Measurements from ENCODE around the gene FAM184A.

The FAM184A gene

GRCh38 chr6:118933855-118934460 is 144.5 kb downstream of the FAM184A start:
- FAIRE-seq: no peak
- no peak for DNase-seq (ENCODE audit: insufficient read length)
- TF ChIP-seq POLR2AphosphoS5 (IDR thresholded peaks at IDR 0.05; ENCODE audit: low read depth, low read length) (no peak), POLR2A (IDR thresholded peaks at IDR 0.05; ENCODE audit: low read depth, low read length) (no peak), TAF1 (IDR thresholded peaks at IDR 0.05; ENCODE audit: borderline replicate concordance, low read depth, low read length) (no peak)

DNA sequence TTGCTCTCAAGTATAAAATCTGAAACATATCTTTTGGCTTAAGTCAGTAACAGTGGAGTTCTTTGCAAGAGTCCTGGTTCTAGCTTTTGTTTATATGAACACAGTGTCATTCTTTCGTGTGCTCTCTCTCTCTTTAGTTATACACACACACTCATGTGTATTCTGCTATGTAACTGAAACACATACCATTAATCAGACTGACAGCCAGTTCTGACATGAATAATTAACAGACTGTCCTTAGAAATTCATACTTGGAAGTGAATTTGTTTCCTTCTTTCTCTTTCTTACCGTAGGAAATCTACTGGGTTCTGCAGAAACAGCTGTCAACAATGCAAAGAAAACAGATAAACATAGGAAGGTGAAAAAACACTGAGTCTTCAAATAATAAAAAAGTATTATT is 146.0 kb downstream of the FAM184A start:
- TF ChIP-seq POLR2A (IDR thresholded peaks at IDR 0.05; ENCODE audit: low read depth, low read length): no peak
- no peak for TF ChIP-seq TAF1 (IDR thresholded peaks at IDR 0.05; ENCODE audit: borderline replicate concordance, low read depth, low read length)
- TF ChIP-seq POLR2AphosphoS5 (IDR thresholded peaks at IDR 0.05; ENCODE audit: low read depth, low read length): no peak
- DNase-seq (ENCODE audit: insufficient read length): no peak
- FAIRE-seq: no peak

DNA sequence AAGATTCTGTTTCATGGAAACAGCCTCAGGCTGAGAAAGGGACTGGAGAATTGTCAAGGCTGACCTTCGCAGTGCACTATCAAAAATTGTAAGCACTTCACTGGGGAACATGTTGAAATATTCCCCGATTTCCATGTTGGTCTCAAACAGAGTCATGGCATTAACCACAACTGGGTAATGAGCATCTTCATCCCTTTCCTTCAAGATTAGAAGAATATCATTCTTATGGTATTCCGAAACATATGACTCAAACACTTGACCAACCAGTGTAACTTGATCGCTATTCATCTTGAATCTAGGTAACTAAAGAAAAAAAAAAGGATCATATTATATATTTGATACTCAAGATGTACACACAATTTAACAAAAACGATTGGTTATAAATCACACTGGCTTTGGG is 147.0 kb downstream of the FAM184A start:
- FAIRE-seq (no peak), DNase-seq (ENCODE audit: insufficient read length) (no peak)
- TF ChIP-seq TAF1 (IDR thresholded peaks at IDR 0.05; ENCODE audit: borderline replicate concordance, low read depth, low read length): no peak
- no peak for TF ChIP-seq POLR2AphosphoS5 (IDR thresholded peaks at IDR 0.05; ENCODE audit: low read depth, low read length)
- no peak for TF ChIP-seq POLR2A (IDR thresholded peaks at IDR 0.05; ENCODE audit: low read depth, low read length)

- FAIRE-seq (no peak), DNase-seq (ENCODE audit: insufficient read length) (no peak)
- TF ChIP-seq POLR2AphosphoS5 (IDR thresholded peaks at IDR 0.05; ENCODE audit: low read depth, low read length) (no peak), POLR2A (IDR thresholded peaks at IDR 0.05; ENCODE audit: low read depth, low read length) (no peak), TAF1 (IDR thresholded peaks at IDR 0.05; ENCODE audit: borderline replicate concordance, low read depth, low read length) (no peak)
Measured at GRCh38 chr6:118930680-118931079, 147.8 kb downstream of the FAM184A start.

- FAIRE-seq (no peak), DNase-seq (ENCODE audit: insufficient read length) (no peak)
- TF ChIP-seq POLR2A (IDR thresholded peaks at IDR 0.05; ENCODE audit: low read depth, low read length): no peak
- TF ChIP-seq POLR2AphosphoS5 (IDR thresholded peaks at IDR 0.05; ENCODE audit: low read depth, low read length): no peak
- no peak for TF ChIP-seq TAF1 (IDR thresholded peaks at IDR 0.05; ENCODE audit: borderline replicate concordance, low read depth, low read length)
Measured at GRCh38 chr6:118923035-118923434, 155.4 kb downstream of the FAM184A start.

- DNase-seq (ENCODE audit: insufficient read length) (no peak), FAIRE-seq (peak; percentile 48)
- no peak for TF ChIP-seq POLR2A (IDR thresholded peaks at IDR 0.05; ENCODE audit: low read depth, low read length)
Measured at GRCh38 chr6:118921084-118921483, 157.4 kb downstream of the FAM184A start.

DNA sequence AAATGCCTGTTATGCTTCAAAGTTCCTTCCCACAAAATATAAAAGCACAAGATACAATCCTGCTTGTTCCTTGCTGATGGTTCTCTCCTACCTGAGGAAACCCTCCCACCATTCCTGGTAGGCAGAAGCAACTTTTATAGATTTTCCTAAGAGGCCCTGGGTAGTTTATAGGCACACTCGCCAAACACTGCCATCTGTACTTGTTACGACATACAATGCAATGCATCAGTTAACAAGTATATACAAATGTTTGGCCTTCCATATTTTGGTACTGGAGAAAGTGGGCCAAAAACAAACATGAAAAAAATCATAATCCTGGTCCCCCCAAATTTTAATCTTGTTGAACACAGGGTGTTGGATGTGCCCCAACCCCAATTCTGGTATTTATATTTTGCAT is 160.1 kb downstream of the FAM184A start:
- no peak for TF ChIP-seq POLR2A (IDR thresholded peaks at IDR 0.05; ENCODE audit: low read depth, low read length)
- no peak for TF ChIP-seq POLR2AphosphoS5 (IDR thresholded peaks at IDR 0.05; ENCODE audit: low read depth, low read length)
- no peak for TF ChIP-seq TAF1 (IDR thresholded peaks at IDR 0.05; ENCODE audit: borderline replicate concordance, low read depth, low read length)
- FAIRE-seq (no peak), DNase-seq (ENCODE audit: insufficient read length) (no peak)

DNA sequence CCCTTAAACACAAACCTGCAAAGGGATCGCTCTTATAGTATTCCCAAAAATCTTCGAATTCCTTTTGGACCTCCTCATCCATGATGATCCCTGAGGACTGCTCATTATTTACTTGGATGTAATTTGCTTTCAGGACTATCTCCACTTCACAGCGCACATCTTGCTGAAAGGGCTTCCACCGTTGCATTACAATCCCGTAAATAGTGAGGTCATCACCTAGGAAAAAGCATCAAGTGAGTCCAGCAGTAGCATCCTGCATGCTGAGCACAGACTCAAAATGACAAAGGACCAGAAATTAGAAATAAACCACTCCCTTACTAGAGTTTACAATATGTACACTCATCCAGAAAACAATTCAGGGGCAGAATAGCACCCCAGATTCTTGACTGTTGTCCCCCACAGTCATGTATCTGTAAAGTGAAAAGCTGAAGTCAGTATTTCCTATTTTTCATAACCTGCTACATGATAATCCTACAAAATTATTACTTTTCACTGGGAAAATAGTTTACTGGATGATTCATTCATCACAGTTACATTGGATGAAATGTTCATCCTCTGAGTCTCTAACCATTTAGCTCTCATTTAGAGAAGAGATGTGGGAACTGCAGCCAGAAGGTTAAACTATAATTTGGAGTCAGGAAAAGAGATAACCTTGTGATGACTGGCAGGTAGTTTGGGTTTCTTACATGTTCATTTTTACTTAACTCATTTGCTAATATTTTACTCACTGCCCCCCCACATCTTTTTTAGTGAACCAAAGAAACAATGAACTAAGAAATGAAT is 160.7 kb downstream of the FAM184A start:
- TF ChIP-seq POLR2A (IDR thresholded peaks at IDR 0.05; ENCODE audit: low read depth, low read length) (no peak), POLR2AphosphoS5 (IDR thresholded peaks at IDR 0.05; ENCODE audit: low read depth, low read length) (no peak), TAF1 (IDR thresholded peaks at IDR 0.05; ENCODE audit: borderline replicate concordance, low read depth, low read length) (no peak)
- DNase-seq (ENCODE audit: insufficient read length): no peak
- no peak for FAIRE-seq

DNA sequence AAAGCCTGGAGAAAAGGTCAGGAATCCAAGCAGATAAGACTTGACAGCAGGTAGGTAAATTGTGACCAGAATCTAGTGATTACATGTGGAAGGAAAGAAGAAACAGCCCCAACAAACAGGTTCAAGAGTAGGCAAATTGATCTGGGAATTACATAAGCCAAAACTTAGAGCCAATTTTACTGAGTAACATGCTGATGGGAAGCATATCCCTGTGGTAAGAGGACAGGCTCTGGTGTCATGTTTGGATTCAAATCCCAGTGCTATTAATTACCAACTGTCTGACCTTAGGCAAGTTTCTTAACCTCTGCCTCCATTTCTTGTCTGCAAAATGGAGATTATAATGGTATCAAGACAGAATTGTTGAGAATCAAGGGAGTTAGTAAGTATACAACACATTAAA is 163.9 kb downstream of the FAM184A start:
- DNase-seq (ENCODE audit: insufficient read length) (no peak), FAIRE-seq (no peak)
- TF ChIP-seq TAF1 (IDR thresholded peaks at IDR 0.05; ENCODE audit: borderline replicate concordance, low read depth, low read length): no peak
- no peak for TF ChIP-seq POLR2AphosphoS5 (IDR thresholded peaks at IDR 0.05; ENCODE audit: low read depth, low read length)
- no peak for TF ChIP-seq POLR2A (IDR thresholded peaks at IDR 0.05; ENCODE audit: low read depth, low read length)

DNA sequence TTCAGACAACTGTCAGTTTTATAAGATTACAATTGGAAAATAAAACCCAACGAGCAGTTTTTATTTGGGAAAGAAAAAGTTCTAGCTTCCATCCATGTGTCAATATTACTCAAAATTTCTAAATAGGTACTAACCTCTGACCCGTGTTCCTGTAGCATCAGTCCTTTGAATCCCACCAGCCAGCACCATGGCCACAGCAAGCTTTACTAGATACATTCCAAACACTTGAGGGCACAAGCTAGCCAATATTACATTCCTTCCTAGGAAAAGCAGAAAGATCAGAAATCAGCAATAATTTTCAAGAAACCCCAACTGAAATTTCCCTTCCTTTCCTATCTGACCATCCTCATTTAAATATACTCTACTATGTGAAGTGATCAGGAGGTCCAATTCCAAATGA is 165.3 kb downstream of the FAM184A start:
- no peak for FAIRE-seq
- TF ChIP-seq POLR2A (IDR thresholded peaks at IDR 0.05; ENCODE audit: low read depth, low read length) (no peak), TAF1 (IDR thresholded peaks at IDR 0.05; ENCODE audit: borderline replicate concordance, low read depth, low read length) (no peak), POLR2AphosphoS5 (IDR thresholded peaks at IDR 0.05; ENCODE audit: low read depth, low read length) (no peak)

DNA sequence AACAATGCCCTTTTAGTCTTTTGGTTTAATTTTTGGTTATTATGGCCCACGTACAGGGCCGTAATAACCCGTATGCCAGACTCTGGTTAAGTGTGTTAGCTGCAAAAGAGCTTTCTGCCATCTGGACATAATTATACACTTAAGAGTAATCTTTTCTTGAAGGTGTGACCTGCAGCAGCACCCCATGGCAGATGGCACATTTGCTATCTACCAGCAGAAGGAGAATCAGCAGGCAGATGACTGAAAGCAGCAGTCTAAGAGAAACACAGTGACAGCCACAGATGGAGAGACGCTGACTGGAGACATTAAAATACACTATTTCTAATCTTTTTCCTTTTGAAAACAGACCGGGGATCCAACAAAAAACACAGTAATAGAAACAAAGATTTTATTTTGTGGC is 165.8 kb downstream of the FAM184A start:
- DNase-seq (ENCODE audit: insufficient read length) (no peak), FAIRE-seq (no peak)
- no peak for TF ChIP-seq POLR2AphosphoS5 (IDR thresholded peaks at IDR 0.05; ENCODE audit: low read depth, low read length)
- no peak for TF ChIP-seq TAF1 (IDR thresholded peaks at IDR 0.05; ENCODE audit: borderline replicate concordance, low read depth, low read length)
- no peak for TF ChIP-seq POLR2A (IDR thresholded peaks at IDR 0.05; ENCODE audit: low read depth, low read length)

More for the DNA sequence above, 165.3 kb downstream of the FAM184A start:
- no peak for DNase-seq (ENCODE audit: insufficient read length)

Measured in GM12892 (cell line).